HG03039 (cell line): Measurements from ENCODE around the gene APOL4.
"Not testable (repeated sequence)": the region's sequence is repeated elsewhere in the genome, so short reads cannot be mapped to it uniquely, and the experiment has no call there.

ENCODE experiments used
- ATAC-seq: cut with Tn5 transposase; IDR thresholded peaks from one replicate; pipeline ENCODE4 v1.9.1; 2021; ENCODE audit warnings: mild to moderate bottlenecking, moderate library complexity; ENCODE audit not compliant: unreplicated experiment

Gene APOL4

GRCh38 chr22:36208914-36209313, 7.3 kb upstream of the APOL4 start:
- ATAC-seq: no peak

DNA sequence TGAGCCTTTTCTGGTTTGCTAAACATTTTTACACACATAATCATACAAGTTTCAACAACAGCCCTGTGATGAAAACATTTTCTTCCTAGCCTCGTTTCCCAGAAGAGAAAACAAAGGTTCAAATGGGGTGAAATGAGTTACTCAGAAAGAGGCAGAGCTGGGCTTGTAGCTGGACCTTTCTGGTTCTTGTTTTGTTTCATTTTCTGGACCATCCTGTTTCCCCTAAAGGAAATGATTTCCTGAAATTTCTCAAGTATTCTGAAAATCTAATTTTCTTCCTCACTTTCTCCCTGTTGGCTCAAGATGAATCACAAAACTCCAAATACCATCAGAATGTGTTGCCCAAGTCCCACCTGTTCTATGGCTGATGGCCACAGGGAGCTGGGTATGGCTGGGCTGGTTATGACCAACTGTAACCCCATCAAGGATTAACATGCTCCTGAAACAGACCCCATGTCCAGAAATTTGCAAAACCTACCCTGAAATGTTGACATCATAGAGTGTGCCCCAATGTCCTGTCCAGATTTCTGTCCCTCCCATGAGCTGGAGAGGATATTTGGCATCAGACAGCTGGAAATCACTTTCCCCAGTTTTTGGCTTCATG, 6.7 kb upstream of the APOL4 start:
- ATAC-seq: no peak

GRCh38 chr22:36206255-36206654, 4.6 kb upstream of the APOL4 start:
- ATAC-seq: no peak

- not testable (repeated sequence) for ATAC-seq
Measured at GRCh38 chr22:36205573-36205972, 4.0 kb upstream of the APOL4 start.

DNA sequence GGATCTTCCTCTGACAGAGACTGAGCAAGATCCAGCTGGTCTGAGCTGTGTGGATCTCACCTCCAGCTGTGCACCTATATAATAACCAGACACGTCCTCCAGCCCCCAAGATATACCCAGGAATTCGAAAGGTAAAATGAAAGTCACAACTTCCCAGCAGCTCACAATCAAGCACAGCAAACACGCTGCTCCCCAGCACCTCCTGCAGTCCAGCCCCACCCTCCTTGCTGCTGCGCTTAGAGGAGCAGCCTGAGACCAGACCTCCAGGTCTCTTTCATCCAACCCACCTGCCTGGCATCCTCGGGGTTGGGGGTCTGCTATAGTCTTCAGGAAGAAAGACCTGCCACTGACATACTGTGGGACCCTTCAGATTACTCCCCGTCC, 3.0 kb upstream of the APOL4 start:
- ATAC-seq: no peak

GRCh38 chr22:36204001-36204631, 2.5 kb upstream of the APOL4 start:
- no peak for ATAC-seq

DNA sequence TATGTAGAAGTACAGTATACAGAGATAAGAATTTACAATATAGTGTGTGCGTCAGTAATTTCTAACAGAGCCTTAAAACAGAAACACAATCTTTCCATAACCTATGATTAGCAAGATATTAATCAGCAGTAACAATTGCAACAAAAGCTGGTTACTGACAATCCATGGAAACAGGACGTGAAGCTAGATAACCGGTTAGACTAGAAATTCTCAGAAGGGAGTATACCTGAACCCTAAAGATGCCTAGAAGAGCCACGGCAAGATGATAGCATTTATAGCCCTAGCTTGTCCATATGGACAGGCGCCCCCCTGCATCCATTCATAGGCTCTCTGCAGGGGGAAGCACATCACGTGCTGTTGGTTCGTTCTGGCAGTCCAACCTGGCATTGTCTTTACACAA, 1.8 kb upstream of the APOL4 start:
- not testable (repeated sequence) for ATAC-seq

GRCh38 chr22:36202906-36203305, 1.3 kb upstream of the APOL4 start:
- ATAC-seq: not testable (repeated sequence)

DNA sequence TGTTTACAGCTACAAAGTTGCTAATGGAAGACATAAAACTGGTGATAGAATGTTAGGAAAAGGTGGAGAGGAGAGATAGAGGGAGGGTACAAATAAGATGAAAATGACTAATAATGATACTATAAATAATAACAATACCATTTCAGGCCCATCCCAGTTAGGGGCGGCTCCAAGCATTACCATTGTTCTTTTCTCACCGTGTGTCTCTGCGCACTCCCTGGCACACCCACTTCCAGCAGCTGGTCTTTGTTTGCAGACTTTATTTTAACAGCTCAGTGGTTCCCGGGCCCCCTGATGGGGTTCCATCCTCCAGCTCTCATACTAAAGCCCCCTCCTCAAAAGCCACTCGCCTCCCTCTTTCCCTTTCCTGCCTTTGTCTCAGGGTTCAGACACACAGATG, 584 bp downstream of the APOL4 start:
- not testable (repeated sequence) for ATAC-seq

DNA sequence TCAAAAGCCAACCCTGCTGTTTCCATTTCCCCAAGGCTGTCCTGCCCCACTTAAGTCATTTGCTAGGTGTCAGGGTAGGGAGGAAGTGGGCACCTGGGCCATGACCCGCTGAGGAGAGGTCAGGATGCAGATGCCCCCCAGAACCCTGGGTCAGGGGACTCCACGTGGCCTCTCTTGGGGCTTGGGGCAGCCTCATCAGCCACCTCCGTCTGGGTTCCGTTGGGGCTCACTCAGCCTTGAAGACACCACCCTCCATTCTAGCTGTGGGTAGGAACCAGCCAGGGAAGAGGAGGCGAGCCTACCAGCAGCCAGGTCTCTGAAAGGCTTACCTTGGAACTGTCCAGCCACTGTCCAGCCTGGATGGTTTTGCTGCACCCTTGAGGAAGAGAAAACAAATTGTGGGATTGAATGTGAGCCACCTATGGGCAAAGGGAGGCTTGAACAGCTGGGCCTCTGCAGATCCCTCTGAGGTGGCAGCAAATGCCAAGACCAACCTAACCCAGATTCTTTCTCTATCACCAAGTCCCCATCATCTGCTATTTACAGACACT, 2.5 kb downstream of the APOL4 start:
- ATAC-seq: no peak

DNA sequence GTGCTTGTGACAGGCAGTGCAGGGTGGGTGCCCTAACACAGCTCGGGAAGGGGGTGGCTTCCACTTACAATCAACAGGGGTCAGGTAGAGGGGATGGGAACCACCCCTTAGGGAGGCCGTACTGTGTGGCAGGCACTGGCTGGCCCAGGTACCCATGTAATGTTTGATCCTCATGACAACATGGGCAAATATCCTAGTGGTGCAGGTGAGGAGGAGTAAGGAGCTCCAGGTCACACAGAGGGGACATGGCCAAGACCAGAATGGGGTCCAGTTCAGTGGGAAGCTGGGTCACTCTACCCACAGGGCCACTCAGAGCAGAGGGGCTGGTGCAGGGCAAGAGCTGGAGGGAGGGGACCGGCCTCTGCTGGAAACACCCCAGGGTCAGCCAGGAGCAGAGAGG, 3.1 kb downstream of the APOL4 start:
- no peak for ATAC-seq

DNA sequence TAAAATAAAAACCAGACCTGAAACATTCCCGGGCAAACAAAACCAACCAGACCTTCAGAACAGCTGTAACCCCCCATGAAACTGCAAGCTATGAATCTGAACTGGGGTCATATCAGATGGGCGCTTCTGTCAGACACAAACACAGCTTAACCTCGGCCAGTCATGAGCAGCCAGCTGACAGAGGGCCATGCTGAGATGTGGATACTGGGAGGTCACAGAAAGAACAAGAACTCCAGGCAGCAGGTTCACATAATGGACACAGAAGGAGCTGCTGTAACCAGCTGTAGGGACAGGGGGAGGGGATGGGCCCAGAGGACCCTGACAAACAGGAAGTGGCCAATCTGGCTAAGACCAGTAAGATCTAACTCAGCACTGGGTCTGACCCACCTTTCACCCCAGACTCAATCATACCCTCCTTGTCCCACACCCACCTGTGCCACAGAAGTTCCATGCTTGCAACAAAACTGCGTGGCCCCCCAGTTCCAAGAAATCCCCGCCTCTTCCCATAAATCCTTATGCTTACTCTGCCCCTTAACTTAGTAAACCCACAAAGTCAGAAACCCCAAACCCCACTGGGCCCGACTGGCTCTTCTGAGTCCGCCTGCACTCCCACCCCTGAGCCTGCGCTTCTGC, 4.0 kb downstream of the APOL4 start:
- no peak for ATAC-seq

- ATAC-seq: no peak
Measured at GRCh38 chr22:36197065-36197440, 4.6 kb downstream of the APOL4 start.

GRCh38 chr22:36196254-36197064, 5.2 kb downstream of the APOL4 start:
- ATAC-seq: no peak

GRCh38 chr22:36194971-36195370, 6.6 kb downstream of the APOL4 start:
- ATAC-seq: no peak

DNA sequence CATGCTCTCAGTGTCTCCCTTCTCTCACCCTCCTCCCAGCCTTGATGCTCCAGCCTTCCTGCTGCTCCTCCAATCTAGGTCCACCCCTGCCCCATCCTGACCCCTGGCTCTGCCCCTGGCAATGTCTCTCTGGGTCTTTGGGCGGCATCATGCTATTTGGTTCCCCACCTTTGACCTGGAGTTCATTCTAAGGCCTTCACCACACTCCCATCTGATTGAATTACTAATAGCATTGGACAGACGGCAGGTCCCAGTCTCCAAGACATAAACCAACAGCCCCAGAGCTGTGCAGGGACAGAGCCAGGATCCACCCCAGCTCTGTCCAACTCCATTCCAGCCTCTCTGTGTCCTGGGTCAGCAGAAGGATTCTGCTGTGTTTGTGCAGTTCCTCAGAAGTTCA, 7.2 kb downstream of the APOL4 start:
- ATAC-seq: no peak

DNA sequence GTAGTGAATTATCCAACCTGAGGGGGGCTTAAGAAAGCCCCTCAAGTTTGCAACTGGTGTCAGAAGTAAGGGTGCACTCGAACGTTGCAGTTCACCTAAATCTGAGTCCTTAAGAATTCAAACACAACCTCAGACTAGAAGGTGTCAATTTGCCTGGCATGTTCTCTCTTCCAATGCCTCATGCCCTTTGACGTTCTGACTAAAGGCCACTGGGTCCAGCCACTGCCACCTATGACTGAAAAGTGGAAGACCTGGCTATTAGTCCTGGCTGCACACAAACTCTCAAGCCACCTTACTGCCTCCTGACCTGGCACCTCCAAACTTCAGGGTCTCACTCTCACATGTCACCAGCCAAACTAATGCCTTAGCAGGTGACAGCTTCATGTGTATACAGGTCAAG, 8.0 kb downstream of the APOL4 start:
- no peak for ATAC-seq

- ATAC-seq: no peak
Measured at GRCh38 chr22:36193171-36193570, 8.4 kb downstream of the APOL4 start.

DNA sequence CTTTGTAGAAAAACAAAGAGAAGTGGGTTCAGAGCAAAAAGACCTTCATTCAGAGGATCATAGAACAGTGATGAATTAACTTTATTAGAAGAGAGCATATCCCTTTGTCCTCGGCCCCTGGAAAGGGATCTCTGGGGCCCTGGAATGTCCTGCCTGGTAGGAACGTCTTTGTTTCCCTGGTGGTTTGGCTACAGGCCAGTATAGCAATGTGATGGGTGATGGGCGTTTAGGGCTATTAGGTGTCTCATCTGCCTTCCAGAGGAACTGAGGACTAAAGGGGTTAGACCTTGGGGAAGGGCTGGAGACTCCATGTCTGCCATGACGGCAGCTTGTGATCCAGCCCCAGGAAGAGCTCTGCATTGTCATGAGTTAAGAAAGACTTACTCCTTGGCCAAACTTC, 9.1 kb downstream of the APOL4 start:
- no peak for ATAC-seq

DNA sequence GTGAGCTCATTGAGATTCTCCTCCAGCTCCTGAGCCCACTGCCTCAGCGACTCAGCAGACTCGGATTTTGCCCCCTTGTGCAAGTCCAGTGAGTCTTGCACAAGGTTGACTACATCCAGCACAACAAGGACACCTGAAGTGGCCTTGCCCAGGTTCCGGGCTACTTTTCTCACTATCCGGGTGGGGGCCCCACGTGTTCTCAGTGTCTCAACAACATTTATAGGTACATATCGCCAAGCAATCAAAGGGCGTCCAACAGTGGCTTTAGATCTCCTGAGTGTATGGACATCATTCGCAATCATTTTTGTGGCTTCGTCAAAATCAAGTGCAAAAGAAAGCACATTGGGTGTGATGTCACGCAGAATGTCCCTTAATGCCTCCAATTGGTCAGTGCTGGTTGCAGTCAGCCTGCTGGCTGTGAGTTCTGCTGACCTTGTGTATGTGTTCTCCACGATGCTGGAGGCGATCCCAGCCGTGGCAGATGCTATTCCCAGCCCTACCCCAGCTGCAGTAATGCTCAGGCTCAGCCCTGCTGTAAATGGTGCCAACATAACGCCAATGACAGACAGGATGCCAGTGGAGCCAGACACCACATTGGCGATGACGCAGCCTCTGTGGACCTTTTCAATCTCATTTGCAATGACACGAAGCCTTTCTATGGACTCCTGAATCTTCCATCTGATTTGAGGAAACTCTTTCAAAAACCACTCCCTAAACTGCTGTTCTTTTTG, 10.3 kb downstream of the APOL4 start:
- no peak for ATAC-seq

DNA sequence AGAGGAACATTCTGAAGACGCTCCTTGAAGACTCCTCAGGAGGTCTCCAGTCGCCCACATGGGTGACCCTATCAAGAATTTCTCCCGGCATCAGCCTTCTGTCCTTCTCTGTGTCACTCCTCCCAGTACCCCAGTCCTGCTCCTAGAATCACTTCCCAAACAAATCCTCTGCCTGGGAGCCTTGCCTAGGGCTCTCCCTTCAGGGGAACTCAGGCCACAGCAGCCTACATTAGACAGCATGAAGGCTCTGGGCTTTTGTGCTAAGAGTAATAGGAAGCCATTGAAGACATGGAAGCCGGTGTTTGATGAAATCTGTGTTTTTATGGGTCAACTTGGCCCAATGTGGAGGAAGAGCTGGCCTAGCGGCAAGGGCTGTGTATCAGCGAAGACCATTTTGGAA, 13.7 kb downstream of the APOL4 start:
- not testable (repeated sequence) for ATAC-seq
